Smooth muscle cell (in vitro differentiated cells): Measurements from ENCODE around the gene C19orf12. TPM values are rescaled to one million over a fixed set of nuclear protein-coding genes. Genes with fewer than 3 reads are reported as not detected.
"Not testable (repeated sequence)": the region's sequence is repeated elsewhere in the genome, so short reads cannot be mapped to it uniquely, and the experiment has no call there.

ENCODE experiments used
- DNase-seq: peaks from one replicate; lab custom pipeline; 2025; ENCODE audit not compliant: unreplicated experiment; lab: John Stamatoyannopoulos, UW
- H2AFZ ChIP-seq: fragments of 200-600 bp; sonication (generic); 2 replicates; pipeline ENCODE4 v1.6.0; 2016; ENCODE audit warnings: antibody characterized with exemption, low read depth, mild to moderate bottlenecking
- H3F3A ChIP-seq: fragments of 200-600 bp; sonication (generic); 2 replicates; pipeline ENCODE4 v1.6.0; 2017; ENCODE audit warnings: antibody characterized with exemption, low read depth
- H3K27ac ChIP-seq: fragments of 200-600 bp; sonication (generic); 2 replicates; pipeline ENCODE4 v1.5.1; 2016; ENCODE audit warnings: low read depth, mild to moderate bottlenecking
- H3K27me3 ChIP-seq: fragments of 200-600 bp; sonication (generic); 2 replicates; pipeline ENCODE4 v1.6.1; 2016; ENCODE audit warnings: low read depth, mild to moderate bottlenecking
- H3K36me3 ChIP-seq: fragments of 200-600 bp; sonication (generic); 2 replicates; pipeline ENCODE4 v1.5.1; 2016; ENCODE audit warnings: low read depth
- H3K4me1 ChIP-seq: fragments of 200-600 bp; sonication (generic); 2 replicates; pipeline ENCODE4 v1.5.1; 2016; ENCODE audit warnings: low read depth
- H3K4me2 ChIP-seq: fragments of 200-600 bp; sonication (generic); 2 replicates; pipeline ENCODE4 v1.6.0; 2016; ENCODE audit warnings: mild to moderate bottlenecking
- H3K4me3 ChIP-seq: fragments of 200-600 bp; sonication (generic); 2 replicates; pipeline ENCODE4 v1.5.1; 2016; ENCODE audit warnings: mild to moderate bottlenecking
- H3K79me2 ChIP-seq: fragments of 200-600 bp; sonication (generic); 2 replicates; pipeline ENCODE4 v1.6.0; 2016; ENCODE audit warnings: low read depth, mild to moderate bottlenecking
- H3K9ac ChIP-seq: fragments of 200-600 bp; sonication (generic); 2 replicates; pipeline ENCODE4 v1.6.0; 2016; ENCODE audit warnings: low read depth
- H3K9me3 ChIP-seq: fragments of 200-600 bp; sonication (generic); replicated peaks from 2 replicates; pipeline ENCODE4 v1.5.1; 2016; ENCODE audit warnings: low read depth
- H4K20me1 ChIP-seq: fragments of 200-600 bp; sonication (generic); 2 replicates; pipeline ENCODE4 v1.6.0; 2016; ENCODE audit warnings: low read depth
- CTCF ChIP-seq: fragments of 200-600 bp; sonication (generic); IDR thresholded peaks from 2 replicates; pipeline ENCODE4 v1.5.1; 2017; ENCODE audit warnings: borderline replicate concordance, mild to moderate bottlenecking, antibody characterized with exemption; ENCODE audit not compliant: insufficient read depth, poor library complexity, severe bottlenecking
- WGBS: methylation state at CpG from one replicate; pipeline ENCODE4 v1.1.7; 2016; ENCODE audit warnings: low lambda C conversion rate; 5-methylcytosine and 5-hydroxymethylcytosine counted together
- polyA plus RNA-seq: library from polyadenylated mRNA; unstranded; fragments of >200 nt; fragmentation: Nextera tagmentation; extraction: Ambion mirVana; gene quantifications from 2 replicates; pipeline ENCODE4 v1.2.1, GENCODE V29; 2016
- total RNA-seq: library from RNA; depleted of rRNA; stranded (reverse); fragments of >200 nt; gene quantifications from 2 replicates; pipeline ENCODE4 v1.2.3, GENCODE V29; 2014

C19orf12 gene
- total and polyA plus RNA-seq, 2 experiments from 2014 or later: 22.7 to 30.0 TPM

- Histone ChIP-seq H3K4me2 (no peak overlapping the region), H3K27ac (no peak overlapping the region), H3K9me3 (no peaks in the 10 kb centered on the region), H3K9ac (no peak overlapping the region), H3F3A (no peaks in the 10 kb centered on the region), H3K79me2 (peaks cover 3% of the 10 kb centered on the region), H4K20me1 (peaks cover 30% of the 10 kb centered on the region), H2AFZ (no peak overlapping the region), H3K36me3 (no peaks in the 10 kb centered on the region), H3K27me3 (no peaks in the 10 kb centered on the region), H3K4me1 (no peaks in the 10 kb centered on the region), H3K4me3 (no peak overlapping the region)
- no peak for DNase-seq
- no peak for TF ChIP-seq CTCF
- 96% methylated on average over 8 of the region's 8 CpGs for WGBS
These were observed 42.6 kb downstream of the C19orf12 start for GRCh38 chr19:29672319-29672932.

GRCh38 chr19:29671393-29672160 lies 43.5 kb downstream of the C19orf12 start:
- peaks cover 37% of the 10 kb centered on the region for H4K20me1 ChIP-seq
- no peak overlapping the region for H3K27ac ChIP-seq
- no peak overlapping the region for H3K4me3 ChIP-seq
- 77% methylated on average over 12 of the region's 12 CpGs for WGBS
- no peak for TF ChIP-seq CTCF
- H3K9ac ChIP-seq: no peak overlapping the region
- peaks cover 3% of the 10 kb centered on the region for H3K79me2 ChIP-seq
- DNase-seq: no peak
- H3K36me3 ChIP-seq: no peaks in the 10 kb centered on the region
- H2AFZ ChIP-seq: no peak overlapping the region
- no peak overlapping the region for H3K4me2 ChIP-seq
- no peaks in the 10 kb centered on the region for H3K27me3 ChIP-seq
- H3K9me3 ChIP-seq: no peaks in the 10 kb centered on the region
- no peaks in the 10 kb centered on the region for H3F3A ChIP-seq
- peaks cover 8% of the 10 kb centered on the region for H3K4me1 ChIP-seq

GRCh38 chr19:29671026-29671392 lies 44.1 kb downstream of the C19orf12 start:
- not testable (repeated sequence) for H3K9ac ChIP-seq, H3K79me2 ChIP-seq, H3K4me3 ChIP-seq, H3K27me3 ChIP-seq, DNase-seq, H3F3A ChIP-seq, H3K36me3 ChIP-seq, H3K4me2 ChIP-seq, H2AFZ ChIP-seq, H3K9me3 ChIP-seq, H3K27ac ChIP-seq
- 88% methylated on average over 6 of the region's 6 CpGs for WGBS
- H4K20me1 ChIP-seq: peaks cover 37% of the 10 kb centered on the region
- H3K4me1 ChIP-seq: peaks cover 13% of the 10 kb centered on the region

GRCh38 chr19:29670255-29670654 lies 44.8 kb downstream of the C19orf12 start:
- Histone ChIP-seq H3K4me2 (no peak overlapping the region), H3K9me3 (no peaks in the 10 kb centered on the region), H3K9ac (no peak overlapping the region), H3K4me1 (peaks cover 20% of the 10 kb centered on the region), H3F3A (peaks cover 3% of the 10 kb centered on the region), H3K4me3 (no peak overlapping the region), H4K20me1 (peaks cover 37% of the 10 kb centered on the region), H3K79me2 (peaks cover 3% of the 10 kb centered on the region), H3K36me3 (no peaks in the 10 kb centered on the region), H3K27me3 (no peaks in the 10 kb centered on the region), H3K27ac (no peak overlapping the region), H2AFZ (no peak overlapping the region)
- no peak for DNase-seq
- TF ChIP-seq CTCF: no peak
- WGBS: 98% methylated on average over 5 of the region's 5 CpGs
